NCI-H2196 (cell line): Measurements from ENCODE around the gene SUPT5H.

Experiments used
- DNase-seq: peaks from one replicate; lab custom pipeline; 2025; ENCODE audit not compliant: unreplicated experiment; lab: John Stamatoyannopoulos, UW

The SUPT5H gene

DNA sequence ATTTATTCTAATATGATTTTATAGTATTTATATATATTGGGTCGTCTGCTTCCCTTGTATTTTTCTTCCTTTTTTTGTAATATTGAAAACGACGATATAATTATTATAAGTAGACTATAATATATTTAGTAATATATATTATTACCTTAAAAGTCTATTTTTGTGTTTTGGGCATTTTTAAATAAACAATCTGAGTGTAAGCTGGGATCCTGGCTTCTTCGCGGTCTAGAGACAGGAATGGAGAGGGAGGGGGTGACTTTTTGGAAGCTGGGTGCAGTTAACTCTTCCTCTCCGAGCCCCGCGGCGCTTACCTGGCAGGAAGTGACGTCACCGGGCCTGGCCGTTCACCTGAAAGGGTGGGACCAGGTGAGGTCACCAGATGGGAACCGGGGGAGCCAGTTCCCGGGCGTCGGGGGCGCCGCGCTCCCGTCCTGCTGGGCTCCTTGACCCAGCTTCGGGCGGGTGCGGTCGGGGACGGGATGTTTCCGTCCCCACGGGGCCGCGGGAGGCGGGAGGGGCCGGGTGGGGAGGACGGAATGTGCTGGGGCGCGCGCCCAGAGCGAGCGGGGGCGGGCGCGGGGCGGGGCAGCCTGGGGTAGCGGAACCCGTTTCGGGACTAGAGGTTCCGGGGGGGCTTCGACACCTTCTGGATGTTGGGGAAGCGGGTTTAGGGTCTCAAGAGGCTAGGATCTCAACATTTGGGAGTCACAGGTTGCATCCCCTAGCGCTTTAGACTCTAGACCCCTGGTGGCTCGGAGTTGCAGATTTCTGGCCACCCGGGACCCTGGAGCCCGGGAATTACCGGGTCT lies 36.0 kb upstream of the SUPT5H start:
- DNase-seq = peak; percentile 93

DNA sequence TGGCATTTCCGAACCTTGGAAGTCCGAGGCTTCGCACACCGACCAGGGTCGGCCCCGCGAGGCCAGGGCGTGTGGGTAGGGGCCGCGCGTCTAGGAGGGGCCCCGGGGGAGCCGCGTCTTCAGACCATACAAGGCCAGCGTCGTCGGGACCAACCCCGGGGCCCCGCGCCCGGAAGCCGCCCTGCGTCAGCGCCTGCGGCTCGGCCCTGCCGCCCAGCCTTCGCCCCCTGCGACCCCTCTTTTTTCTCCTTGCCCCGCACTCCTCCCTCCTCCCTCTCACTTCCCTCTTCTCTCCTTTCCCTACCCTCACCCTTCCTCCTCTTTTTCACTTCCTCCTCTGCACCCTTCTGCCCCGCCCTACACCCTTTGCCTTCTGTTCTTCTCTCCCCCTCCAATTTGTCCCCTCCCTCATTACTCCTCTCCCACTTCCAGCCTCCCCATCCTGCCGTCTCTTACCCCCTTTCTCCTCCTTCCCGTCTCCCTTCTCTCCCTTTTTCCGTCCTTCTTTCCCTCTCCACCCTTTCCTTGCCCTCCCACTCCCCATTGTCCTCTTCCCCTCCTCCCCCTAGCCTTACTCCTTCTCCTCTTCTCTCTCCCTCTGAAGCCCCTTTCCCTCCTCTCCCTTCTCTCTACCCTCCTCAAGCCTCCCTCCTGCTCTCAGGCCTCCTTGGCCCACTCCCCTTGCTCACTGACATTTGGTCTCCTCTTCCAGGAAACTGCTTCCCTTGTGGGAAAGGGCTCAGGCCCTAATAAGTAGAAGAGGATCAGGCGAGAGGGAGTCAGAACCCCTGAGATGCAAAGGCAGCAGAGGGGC lies 35.2 kb upstream of the SUPT5H start:
- peak; percentile 57 for DNase-seq

DNA sequence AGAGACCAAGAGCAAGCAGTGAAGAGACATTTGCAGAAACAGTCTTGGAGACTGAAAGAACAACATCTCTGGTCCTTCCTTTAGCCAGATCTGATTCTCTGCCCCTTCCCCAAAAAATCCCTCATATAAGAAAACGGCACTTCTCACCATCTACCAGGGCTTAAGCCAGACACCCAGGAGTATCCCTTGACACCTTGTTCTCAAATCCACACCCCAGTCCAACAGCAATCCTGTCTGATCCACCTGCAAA lies 34.6 kb upstream of the SUPT5H start:
- no peak for DNase-seq

DNA sequence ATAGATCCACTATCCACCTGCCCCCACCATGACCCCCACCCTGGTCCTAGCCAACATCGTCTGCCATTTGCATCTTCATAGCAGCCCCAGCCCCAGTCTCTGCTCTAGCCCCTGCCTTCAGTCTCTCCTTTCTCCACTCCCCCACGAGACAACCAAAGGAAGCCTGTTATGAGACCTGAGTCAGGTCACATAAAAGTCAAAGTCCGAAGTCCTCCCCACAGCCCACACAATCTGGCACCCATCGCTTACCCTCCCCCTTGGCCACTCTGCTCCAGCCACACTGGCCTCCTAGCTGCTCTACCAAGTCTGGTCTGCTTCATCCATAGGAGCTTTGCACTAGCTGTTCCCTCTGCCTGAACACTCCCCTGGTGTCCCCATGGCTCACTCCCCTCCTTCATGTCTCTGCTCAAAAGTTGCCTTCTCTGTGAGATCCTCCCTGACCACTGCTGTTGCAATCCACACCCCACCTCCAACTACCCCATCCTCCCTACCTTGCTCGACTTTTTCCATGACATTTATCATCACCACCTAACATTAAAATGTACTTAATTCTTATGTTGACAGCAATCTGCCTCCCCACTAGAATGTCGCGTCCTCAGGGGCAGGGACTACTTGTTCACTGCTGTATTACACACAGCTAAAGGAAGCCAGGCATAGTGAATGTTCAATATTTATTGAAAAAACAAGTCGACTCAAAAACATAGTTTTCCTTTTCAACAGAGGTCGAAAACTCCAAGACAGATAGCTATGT lies 34.1 kb upstream of the SUPT5H start:
- DNase-seq = no peak

DNA sequence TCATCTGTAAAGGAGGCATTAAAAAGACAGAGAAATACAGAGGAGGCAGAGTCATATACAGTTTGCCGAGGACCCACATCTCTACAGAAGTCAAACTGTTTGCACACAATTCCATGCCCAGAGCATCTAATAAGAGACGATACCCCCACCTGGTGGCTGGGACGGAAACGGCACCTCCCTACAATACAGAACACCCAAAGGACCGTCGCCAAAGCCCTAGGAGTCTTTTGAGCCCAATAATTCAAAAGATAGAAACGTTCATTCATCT lies 33.6 kb upstream of the SUPT5H start:
- DNase-seq = peak; percentile 92

DNA sequence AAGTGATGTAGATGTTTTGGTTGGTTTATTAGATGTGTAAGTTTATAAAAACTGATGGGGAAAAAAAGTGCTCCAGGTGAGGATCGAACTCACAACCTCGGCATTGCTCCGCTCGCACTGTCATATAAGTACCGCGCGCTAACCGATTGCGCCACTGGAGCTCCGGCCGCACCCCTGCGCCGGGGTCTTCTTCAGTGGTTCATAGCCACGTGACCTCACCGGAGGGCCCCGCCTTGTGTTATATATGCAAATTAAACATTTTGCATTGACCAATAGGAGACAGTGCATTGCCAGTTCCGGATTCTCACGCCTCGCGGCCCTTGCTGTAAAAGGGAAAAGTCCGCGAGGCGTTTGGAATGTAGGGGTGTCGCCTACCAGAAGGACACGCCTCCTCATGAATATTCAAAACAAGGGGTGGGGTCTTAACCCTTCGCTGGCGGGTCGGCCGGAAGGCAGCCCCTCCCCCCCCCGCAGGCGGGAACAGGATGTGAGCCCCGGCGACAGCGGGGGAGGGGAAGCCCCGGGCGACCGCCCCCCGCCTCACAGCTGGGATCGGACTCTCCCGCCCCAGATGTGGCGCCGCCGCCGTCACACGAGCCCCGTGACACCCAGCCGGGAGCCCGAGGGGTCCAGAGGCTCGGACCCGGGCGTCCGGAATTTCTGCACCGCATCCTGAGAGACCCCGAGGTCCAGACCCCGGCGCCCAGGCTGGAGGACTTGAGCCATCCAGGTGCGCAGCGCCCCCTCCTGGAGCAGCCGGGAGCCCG lies 33.1 kb upstream of the SUPT5H start, which contains the start of gene PLEKHG2:
Gene PLEKHG2 (plus strand): TSS at position 570 of the 767 bp plus-strand sequence. CDS start 1,418 bp downstream, outside the sequence.
- DNase-seq = peak; percentile 99

DNA sequence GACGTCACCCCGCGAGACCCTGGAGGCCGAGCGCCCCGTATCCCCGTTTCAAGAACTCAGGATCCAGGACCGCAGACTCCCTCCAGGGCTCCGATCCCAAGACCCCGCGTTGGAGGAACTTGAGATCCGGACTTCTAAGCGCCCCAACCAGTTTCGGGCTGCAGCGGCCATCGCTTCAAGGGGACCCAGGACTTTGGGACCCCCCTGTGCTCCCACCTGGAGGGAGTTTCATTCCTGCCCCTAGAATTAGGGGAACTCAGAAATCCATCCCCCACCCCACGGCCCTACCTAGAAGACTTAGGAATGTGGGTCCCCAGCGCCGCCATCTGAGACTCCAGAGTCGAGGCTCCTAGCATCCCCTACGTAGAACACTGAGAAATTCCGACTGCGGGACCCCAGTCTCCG lies 32.5 kb upstream of the SUPT5H start:
- no peak for DNase-seq

DNA sequence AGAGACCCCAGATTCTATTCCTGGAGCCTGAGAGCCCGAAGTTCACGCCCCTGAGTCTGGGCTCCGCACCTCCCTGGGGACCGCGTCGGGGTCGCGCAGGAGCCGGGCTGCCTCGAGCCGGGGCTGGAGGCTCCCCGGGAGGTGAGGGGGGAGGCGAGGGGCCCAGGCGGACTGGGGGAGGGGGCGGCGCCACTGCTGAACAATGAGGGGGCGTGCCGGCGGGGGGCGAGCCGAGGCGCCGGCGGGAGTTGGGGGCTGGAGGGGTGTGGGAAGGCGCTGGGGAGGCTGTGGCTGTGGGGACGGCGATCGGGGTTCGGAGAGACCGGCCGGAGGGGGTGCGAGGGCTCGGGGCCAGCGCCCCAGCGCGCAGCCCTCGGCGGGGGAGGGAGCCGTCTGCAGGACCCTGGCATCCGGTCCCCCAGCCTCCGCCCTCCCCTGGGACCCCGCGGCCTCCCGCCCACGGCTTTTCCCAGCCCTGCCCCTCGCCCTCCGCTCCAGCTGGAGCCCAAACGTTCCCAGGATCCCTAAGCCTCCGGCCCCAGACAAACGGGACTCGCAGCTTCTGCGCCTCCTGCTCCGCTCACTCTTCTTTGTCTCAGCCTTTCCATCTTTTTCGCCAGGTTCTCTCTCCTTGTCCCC lies 32.0 kb upstream of the SUPT5H start:
- DNase-seq = no peak

DNA sequence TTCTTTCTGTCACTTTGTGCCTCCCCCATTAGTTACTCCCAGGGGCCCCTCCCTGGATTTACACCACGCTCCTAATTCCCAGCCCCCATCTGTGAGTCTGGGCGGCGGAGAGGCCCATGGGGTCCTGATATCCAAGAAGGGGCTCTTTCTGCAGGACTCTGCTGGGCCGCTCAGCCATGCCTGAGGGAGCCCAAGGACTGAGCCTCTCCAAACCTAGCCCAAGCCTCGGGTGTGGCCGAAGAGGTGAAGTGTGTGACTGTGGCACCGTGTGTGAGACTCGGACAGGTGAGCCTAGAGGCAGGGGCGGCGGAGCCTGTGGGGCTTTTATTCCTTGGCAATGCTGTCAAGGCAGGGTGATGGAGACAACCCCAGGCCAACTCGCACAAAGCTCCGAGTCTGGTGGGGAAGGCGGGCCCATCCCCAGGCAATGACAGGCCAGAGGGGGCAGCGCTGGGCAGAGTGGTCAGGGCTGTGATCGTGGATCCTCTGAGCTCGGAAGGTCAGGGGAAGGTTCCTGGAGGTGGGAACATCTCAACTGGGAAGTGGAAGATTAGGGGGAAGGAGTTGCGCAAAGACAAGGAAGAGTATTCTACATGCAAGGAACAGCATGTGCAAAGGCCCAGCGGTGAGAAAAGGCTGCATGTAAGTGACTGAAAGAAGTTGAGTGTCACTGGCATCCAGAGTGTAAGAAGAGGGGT lies 31.3 kb upstream of the SUPT5H start:
- DNase-seq = no peak

DNA sequence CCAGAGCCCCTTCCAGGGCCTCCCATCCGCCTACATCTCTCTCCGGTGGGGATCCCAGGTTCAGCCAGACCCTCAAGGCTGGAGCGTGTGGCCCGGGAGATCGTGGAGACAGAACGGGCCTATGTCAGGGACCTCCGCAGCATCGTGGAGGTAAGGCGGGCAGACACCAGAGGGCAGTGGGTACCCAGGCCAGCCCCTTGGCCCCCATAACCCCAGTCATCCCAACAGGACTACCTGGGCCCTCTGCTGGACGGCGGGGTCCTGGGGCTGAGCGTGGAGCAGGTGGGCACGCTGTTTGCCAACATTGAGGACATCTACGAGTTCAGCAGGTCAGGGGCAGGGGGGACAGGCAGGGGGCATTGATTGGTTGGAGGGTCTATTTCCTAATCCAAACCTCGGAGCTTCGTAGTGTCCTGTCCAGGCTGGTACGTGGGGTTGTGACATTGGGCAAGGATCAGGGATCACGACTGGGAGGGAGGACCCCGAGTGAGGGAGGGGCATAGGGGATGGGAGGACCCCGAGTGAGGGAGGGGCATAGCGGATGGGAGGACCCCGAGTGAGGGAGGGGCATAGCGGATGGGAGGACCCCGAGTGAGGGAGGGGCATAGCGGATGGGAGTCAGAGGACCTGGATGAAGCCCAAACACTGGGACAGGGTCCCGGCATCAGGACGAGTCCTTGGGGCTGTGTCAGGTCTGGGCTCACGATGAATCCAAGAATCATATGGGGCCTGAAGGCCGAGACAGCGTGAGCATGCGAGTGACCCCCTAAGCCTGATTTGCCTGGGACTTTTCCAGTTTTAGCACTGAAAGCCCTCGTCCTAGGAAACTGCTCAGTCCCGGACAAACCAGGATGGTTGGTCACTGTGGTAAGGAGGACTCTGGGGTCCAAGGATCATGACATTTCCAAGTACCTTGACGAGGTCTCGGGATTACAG lies 30.0 kb upstream of the SUPT5H start:
- DNase-seq = no peak

DNA sequence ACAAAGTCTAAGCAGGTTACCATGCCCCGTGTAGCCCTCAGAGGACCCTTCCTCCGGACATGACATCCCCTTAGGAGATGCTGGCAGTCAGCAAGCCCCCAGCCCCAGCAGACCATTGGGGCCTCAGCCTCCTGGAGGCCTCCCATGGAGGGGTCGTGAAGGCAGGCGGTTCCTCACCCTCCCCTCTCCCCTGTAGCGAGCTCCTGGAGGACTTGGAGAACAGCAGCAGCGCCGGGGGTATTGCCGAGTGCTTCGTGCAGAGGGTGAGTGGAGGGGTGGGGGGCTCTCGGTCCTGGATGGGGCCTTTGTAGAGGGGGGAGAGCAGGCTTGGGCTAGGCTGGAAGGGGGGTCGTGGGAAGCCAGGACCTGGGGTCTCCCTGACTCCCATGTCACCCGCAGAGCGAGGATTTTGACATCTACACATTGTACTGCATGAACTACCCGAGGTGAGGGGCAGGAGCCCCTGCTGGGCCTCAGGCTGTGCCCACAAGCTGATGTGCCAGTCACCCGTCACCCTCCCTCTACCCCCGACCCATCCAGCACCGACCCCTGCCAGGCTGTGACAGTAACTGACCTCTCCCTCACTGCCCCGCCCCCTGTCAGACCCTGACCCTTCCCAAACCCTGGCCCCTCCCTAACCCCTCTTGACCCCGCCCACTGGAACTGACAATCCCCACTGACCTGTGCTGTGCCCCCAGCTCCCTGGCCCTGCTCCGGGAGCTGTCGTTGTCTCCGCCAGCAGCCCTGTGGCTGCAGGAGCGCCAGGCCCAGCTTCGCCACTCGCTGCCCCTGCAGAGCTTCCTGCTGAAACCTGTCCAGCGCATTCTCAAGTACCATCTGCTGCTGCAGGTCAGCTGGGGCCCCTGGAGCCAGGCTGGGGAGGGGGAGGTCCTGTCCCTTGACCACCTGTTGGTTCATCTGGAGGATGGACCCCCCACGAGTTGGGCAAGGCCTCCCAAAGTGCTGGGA lies 28.9 kb upstream of the SUPT5H start:
- no peak for DNase-seq

DNA sequence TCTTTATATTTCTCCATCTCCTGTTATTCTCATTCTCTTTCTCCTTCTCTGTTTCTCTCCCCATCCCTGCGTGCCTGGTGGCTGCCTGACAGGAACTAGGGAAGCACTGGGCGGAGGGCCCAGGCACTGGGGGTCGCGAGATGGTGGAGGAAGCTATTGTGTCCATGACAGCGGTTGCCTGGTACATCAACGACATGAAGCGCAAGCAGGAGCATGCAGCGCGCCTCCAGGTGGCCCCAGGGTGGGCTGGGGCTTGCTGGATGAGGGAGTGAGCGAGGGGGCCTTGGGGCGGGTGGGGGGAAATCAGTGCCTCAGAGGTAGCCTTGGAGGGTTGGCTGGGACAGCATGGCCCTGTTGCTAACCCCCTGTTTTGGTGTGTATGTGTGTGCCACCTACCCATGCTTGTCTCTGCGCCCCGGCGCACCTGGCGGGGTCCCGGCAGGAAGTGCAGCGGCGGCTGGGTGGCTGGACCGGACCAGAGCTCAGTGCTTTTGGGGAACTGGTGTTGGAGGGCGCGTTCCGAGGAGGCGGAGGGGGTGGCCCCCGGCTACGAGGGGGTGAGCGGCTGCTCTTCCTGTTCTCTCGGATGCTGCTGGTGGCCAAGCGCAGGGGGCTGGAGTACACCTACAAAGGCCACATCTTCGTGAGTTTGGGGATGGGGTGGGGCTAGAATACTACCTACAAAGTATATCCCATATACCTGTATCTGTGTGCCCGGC lies 27.8 kb upstream of the SUPT5H start:
- no peak for DNase-seq

DNA sequence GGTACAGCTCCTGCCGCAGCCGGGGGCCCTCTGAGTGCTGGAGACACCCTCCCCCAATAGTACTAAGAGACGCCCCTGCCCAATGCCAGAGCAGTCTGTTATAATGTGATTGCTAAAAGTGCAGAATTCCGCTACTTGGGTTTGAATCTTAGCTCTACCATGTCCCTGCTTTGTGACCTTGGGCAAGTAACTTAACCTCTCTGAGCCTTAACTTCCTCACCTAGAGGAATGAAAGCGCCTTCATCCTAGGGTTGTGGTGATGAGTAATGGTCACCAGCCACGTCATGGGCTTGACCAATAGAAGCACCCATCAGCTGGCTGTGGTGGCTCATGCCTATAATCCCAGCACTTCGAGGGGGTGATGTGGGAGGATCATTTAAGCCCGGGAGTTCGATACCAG lies 26.4 kb upstream of the SUPT5H start:
- DNase-seq = no peak

DNA sequence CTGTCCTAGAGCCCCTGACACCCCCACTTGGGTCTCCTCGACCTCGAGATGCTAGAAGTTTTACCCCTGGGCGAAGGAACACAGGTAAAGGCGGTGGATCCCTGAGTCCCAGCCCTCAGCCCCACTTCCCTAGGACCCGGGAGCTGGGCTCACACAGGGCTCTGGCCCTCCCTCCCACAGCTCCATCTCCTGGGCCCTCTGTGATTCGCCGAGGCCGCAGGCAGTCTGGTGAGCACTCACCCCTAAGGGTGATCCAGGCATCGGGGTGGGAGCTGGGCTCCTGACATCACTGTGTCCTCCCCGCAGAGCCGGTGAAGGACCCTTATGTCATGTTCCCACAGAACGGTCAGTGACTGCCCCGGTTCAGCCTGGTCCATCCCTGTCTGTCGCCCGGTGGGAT lies 24.6 kb upstream of the SUPT5H start:
- DNase-seq = no peak

DNA sequence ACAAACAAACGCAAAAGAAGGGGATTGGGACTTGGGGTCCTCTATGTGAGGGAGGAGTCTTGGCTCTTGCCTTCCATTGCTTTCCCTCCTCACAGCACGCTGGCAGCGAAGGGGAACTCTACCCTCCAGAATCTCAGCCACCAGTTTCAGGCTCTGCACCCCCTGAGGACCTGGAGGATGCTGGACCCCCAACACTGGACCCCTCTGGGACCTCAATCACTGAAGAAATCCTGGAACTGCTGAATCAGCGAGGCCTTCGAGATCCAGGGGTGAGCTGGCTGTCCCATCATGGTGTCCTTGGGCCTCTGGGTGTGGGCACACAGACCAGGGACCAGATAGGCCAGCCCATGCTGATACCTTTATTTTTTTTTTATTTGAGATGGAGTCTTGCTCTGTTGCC lies 23.4 kb upstream of the SUPT5H start:
- DNase-seq = no peak

DNA sequence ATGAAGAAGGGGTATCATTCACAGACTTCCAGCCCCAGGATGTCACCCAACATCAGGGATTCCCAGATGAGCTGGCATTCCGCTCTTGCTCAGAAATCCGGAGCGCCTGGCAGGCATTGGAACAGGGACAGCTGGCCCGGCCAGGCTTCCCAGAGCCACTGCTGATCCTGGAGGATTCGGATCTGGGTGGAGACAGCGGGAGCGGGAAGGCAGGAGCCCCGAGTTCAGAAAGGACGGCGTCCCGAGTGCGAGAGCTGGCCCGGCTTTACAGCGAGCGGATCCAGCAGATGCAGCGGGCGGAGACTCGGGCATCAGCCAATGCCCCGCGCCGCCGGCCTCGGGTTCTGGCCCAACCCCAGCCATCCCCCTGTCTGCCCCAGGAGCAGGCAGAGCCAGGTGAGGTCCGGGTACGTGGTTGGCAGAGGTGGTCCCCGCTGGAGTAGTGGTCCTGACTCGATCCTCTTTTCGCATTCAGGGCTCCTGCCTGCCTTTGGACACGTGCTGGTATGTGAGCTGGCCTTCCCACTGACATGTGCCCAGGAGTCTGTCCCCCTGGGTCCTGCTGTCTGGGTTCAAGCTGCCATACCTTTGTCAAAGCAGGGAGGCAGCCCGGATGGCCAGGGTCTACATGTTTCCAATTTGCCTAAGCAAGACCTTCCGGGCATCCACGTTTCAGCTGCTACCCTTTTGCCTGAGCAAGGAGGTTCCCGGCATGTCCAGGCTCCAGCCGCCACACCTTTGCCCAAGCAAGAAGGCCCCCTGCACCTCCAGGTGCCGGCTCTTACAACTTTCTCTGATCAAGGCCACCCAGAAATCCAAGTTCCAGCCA lies 21.9 kb upstream of the SUPT5H start:
- no peak for DNase-seq

DNA sequence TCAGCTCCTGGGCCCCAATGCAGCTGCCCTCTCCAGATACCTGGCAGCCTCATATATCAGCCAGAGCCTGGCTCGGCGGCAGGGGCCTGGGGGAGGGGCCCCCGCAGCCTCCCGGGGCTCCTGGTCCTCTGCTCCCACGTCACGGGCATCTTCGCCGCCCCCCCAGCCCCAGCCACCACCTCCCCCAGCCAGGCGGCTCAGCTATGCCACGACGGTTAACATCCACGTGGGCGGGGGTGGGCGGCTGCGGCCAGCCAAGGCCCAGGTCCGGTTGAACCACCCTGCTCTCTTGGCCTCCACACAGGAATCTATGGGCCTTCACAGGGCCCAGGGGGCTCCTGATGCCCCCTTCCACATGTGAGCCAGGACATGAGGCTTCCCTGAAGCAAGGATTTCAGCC lies 20.4 kb upstream of the SUPT5H start:
- no peak for DNase-seq
